Measurements from ENCODE around the gene WNT7A. TPM values are rescaled to one million over a fixed set of nuclear protein-coding genes. Genes with fewer than 3 reads are reported as not detected.

WNT7A gene
- total RNA-seq, 2 experiments from 2014 or later, result 0.09 TPM; not detected in 1

- Mint-ChIP-seq H3K27me3 (no peaks in the 10 kb centered on the region), H3K27ac (no peak overlapping the region), H3K4me1 (ENCODE audit: low read depth) (peaks cover 19% of the 10 kb centered on the region), H3K4me3 (no peak overlapping the region), H3K9me3 (no peaks in the 10 kb centered on the region), H3K36me3 (ENCODE audit: low read depth) (no peaks in the 10 kb centered on the region)
- TF ChIP-seq, protein P1, sequence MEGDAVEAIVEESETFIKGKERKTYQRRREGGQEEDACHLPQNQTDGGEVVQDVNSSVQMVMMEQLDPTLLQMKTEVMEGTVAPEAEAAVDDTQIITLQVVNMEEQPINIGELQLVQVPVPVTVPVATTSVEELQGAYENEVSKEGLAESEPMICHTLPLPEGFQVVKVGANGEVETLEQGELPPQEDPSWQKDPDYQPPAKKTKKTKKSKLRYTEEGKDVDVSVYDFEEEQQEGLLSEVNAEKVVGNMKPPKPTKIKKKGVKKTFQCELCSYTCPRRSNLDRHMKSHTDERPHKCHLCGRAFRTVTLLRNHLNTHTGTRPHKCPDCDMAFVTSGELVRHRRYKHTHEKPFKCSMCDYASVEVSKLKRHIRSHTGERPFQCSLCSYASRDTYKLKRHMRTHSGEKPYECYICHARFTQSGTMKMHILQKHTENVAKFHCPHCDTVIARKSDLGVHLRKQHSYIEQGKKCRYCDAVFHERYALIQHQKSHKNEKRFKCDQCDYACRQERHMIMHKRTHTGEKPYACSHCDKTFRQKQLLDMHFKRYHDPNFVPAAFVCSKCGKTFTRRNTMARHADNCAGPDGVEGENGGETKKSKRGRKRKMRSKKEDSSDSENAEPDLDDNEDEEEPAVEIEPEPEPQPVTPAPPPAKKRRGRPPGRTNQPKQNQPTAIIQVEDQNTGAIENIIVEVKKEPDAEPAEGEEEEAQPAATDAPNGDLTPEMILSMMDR (IDR thresholded peaks at IDR 0.05), result no peak
- intact Hi-C loops (cut with micrococcal nuclease), result no loop called here
- ATAC-seq, result no peak
- peak; percentile 13 for DNase-seq
- ChIA-PET CTCF (no interaction called here), POLR2A (no interaction called here)
Measured at GRCh38 chr3:13853978-13854296, 25.9 kb downstream of the WNT7A start.

DNA sequence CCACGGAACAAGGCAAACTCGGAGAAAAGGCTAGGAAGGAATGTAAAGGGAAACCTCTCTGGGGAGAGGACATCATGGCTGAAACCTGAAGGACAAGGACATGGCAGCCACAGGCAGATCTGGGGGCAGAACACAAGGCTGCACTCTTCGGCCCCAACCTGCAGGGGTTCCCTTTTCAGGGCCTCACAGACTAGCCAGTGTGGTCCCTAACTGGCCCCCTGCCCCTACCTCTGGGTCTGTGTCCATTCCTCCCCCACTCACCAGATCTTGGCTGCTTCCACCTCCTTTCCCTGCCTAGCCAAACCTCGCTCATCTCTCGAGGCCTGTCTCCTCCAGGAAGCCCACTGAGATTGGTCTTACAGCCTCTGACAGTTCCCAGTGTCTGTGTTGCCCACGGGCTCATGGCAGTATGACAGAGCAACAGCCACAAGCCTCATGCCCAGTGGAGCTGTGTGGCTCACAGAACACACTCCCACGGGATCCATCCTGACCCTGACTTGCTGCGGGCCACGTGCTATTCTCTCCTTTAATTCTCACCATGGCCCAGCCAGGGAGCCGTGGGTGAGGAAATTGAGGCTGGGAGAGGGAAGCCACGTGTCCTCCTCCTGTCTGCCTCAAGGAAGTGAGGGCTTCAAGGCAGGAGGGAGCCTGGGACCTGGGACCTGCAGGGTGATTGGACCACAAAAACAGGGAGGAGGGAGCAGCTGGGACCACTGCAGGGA lies 26.5 kb downstream of the WNT7A start:
- no peaks in the 10 kb centered on the region for H3K27me3 Mint-ChIP-seq
- H3K36me3 Mint-ChIP-seq (ENCODE audit: low read depth), result no peaks in the 10 kb centered on the region
- ChIA-PET POLR2A (no interaction called here), CTCF (no interaction called here)
- TF ChIP-seq, protein P1 (IDR thresholded peaks at IDR 0.05), result no peak
- no peak for ATAC-seq
- intact Hi-C loops (cut with micrococcal nuclease), result no loop called here
- H3K27ac Mint-ChIP-seq, result peak overlapping the region; percentile 21
- peaks cover 19% of the 10 kb centered on the region for H3K4me1 Mint-ChIP-seq (ENCODE audit: low read depth)
- no peak for DNase-seq
- H3K9me3 Mint-ChIP-seq, result no peaks in the 10 kb centered on the region
- no peak overlapping the region for H3K4me3 Mint-ChIP-seq

DNA sequence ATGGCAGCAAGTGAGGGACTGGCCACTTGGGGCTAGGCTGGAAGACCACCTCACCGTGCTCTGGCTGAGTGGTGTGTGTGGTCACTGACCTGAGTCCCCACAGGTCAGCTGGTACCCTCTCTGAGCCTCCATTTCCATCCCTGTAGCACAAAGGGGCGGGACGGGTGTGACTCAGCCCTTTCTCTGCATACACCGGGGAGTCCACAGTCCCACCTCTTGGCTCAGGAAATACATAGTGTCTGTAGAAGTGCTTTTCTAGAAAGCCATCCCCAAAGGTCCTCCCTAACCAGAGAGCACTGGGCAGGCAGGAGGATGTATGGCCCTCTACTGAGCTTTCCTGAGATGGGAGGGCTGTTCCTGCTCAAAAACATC lies 27.2 kb downstream of the WNT7A start:
- no peak overlapping the region for H3K27ac Mint-ChIP-seq
- peaks cover 19% of the 10 kb centered on the region for H3K4me1 Mint-ChIP-seq (ENCODE audit: low read depth)
- TF ChIP-seq, protein P1 (IDR thresholded peaks at IDR 0.05), result no peak
- ChIA-PET POLR2A (no interaction called here), CTCF (no interaction called here)
- no peaks in the 10 kb centered on the region for H3K9me3 Mint-ChIP-seq
- H3K4me3 Mint-ChIP-seq, result no peak overlapping the region
- H3K36me3 Mint-ChIP-seq (ENCODE audit: low read depth), result no peaks in the 10 kb centered on the region
- intact Hi-C loops (cut with micrococcal nuclease), result no loop called here
- peak; percentile 50 for DNase-seq
- ATAC-seq, result peak; percentile 65
- H3K27me3 Mint-ChIP-seq, result no peaks in the 10 kb centered on the region

- no peaks in the 10 kb centered on the region for H3K36me3 Mint-ChIP-seq (ENCODE audit: low read depth)
- ChIA-PET POLR2A (interaction anchor here (0.6 kb wide), 1 partner anchor 10 kb away, joined by 3 read pairs; no protein-coding TSS in a partner anchor), CTCF (no interaction called here)
- DNase-seq (peak; percentile 51), ATAC-seq (peak; percentile 67)
- H3K9me3 Mint-ChIP-seq, result no peaks in the 10 kb centered on the region
- no peak overlapping the region for H3K4me3 Mint-ChIP-seq
- H3K27me3 Mint-ChIP-seq, result no peaks in the 10 kb centered on the region
- intact Hi-C loops (cut with micrococcal nuclease), result no loop called here
- H3K4me1 Mint-ChIP-seq (ENCODE audit: low read depth), result peaks cover 19% of the 10 kb centered on the region
- H3K27ac Mint-ChIP-seq, result no peak overlapping the region
- TF ChIP-seq, protein P1 (IDR thresholded peaks at IDR 0.05), result no peak
Measured at GRCh38 chr3:13851997-13852637, 27.8 kb downstream of the WNT7A start.

- H3K27me3 Mint-ChIP-seq, result no peaks in the 10 kb centered on the region
- intact Hi-C loops (cut with micrococcal nuclease), result no loop called here
- H3K4me3 Mint-ChIP-seq, result no peak overlapping the region
- DNase-seq, result no peak
- CTCF ChIA-PET, result no interaction called here
- H3K27ac Mint-ChIP-seq, result no peak overlapping the region
- H3K4me1 Mint-ChIP-seq (ENCODE audit: low read depth), result peaks cover 19% of the 10 kb centered on the region
- no peaks in the 10 kb centered on the region for H3K9me3 Mint-ChIP-seq
- H3K36me3 Mint-ChIP-seq (ENCODE audit: low read depth), result no peaks in the 10 kb centered on the region
- POLR2A ChIA-PET, result interaction anchor here (0.6 kb wide), 1 partner anchor 11 kb away, joined by 3 read pairs; no protein-coding TSS in a partner anchor
- no peak for ATAC-seq
- TF ChIP-seq, protein P1 (IDR thresholded peaks at IDR 0.05), result no peak
Measured at GRCh38 chr3:13851091-13851849, 28.6 kb downstream of the WNT7A start.

Measured in activated CD8-positive, alpha-beta T cell treated with anti-CD3 and anti-CD28 coated beads for 36 hours (primary cell).